BJ (cell line): Measurements from ENCODE around the gene NSF. TPM values are rescaled to one million over a fixed set of nuclear protein-coding genes. Genes with fewer than 3 reads are reported as not detected.

Experiments
- CTCF ChIA-PET: fragments of 350-600 bp; formaldehyde crosslinking; extraction: SDS; loops from one replicate; lab custom pipeline; 2021; ENCODE audit warnings: antibody characterized with exemption, inconsistent platforms; lab: Yijun Ruan, JAX
- POLR2A ChIA-PET: fragments of 300-600 bp; sonication (Branson Sonifier 250); formaldehyde crosslinking; extraction: SDS; loops from one replicate; lab custom pipeline; 2021; ENCODE audit warnings: antibody characterized with exemption; lab: Charles Lee
- DNase-seq: peaks from one replicate; pipeline ENCODE4 v3.0.0-alpha.2; 2011; ENCODE audit warnings: low read depth
- H3K27me3 ChIP-seq: 2 replicates; pipeline ENCODE4 v1.6.0; 2011; ENCODE audit warnings: low read length; ENCODE audit not compliant: control insufficient read depth, insufficient read depth
- H3K36me3 ChIP-seq: 2 replicates; pipeline ENCODE4 v1.5.1; 2011; ENCODE audit warnings: low read length; ENCODE audit not compliant: control insufficient read depth, insufficient read depth
- H3K4me3 ChIP-seq: 2 replicates; pipeline ENCODE4 v1.5.1; 2011; ENCODE audit warnings: low read depth, mild to moderate bottlenecking, control low read depth, low read length
- CTCF ChIP-seq: IDR thresholded peaks from 2 replicates; pipeline ENCODE4 v1.5.1; 2011; ENCODE audit warnings: low read depth, mild to moderate bottlenecking, control low read depth, inconsistent platforms, low read length, moderate library complexity; ENCODE audit not compliant: insufficient read depth
- polyA plus RNA-seq: library from polyadenylated mRNA; depleted of rRNA; stranded (reverse); fragments of >200 nt; gene quantifications from 2 replicates; pipeline ENCODE4 v1.2.3, GENCODE V29; 2011

The NSF gene
- polyA plus RNA-seq, 1 experiment = 38.0 TPM

- TF ChIP-seq CTCF = no peak
- Histone ChIP-seq H3K36me3 (0 out of 2 replicates have a peak, but pooled peaks cover 1% of the 10 kb centered on the region), H3K27me3 (no peaks in the 10 kb centered on the region), H3K4me3 (no peak overlapping the region)
- ChIA-PET CTCF (no interaction called here), POLR2A (no interaction called here)
- no peak for DNase-seq
Measured at GRCh38 chr17:46722662-46723285, 132.3 kb downstream of the NSF start.

- no peak for TF ChIP-seq CTCF
- no peak for DNase-seq
- Histone ChIP-seq H3K27me3 (no peaks in the 10 kb centered on the region), H3K4me3 (no peak overlapping the region), H3K36me3 (no peaks in the 10 kb centered on the region)
- ChIA-PET CTCF (interaction anchor here (0.9 to 2.2 kb wide), 3 partner anchors 39 to 109 kb away, joined by 3 to 7 read pairs (median 5); no protein-coding TSS in a partner anchor), POLR2A (no interaction called here)
Measured at GRCh38 chr17:46726206-46726605, 135.7 kb downstream of the NSF start.

- H3K36me3 ChIP-seq = no peaks in the 10 kb centered on the region
- TF ChIP-seq CTCF = no peak
- ChIA-PET CTCF (interaction anchor here (2.2 kb wide), 1 partner anchor 108 kb away, joined by 7 read pairs; no protein-coding TSS in a partner anchor), POLR2A (no interaction called here)
- no peaks in the 10 kb centered on the region for H3K27me3 ChIP-seq
- peak; percentile 70 for DNase-seq
- H3K4me3 ChIP-seq = no peak overlapping the region
Measured at GRCh38 chr17:46727572-46728348, 137.3 kb downstream of the NSF start.

- ChIA-PET POLR2A (no interaction called here), CTCF (no interaction called here)
- H3K4me3 ChIP-seq = no peak overlapping the region
- no peak for DNase-seq
- no peaks in the 10 kb centered on the region for H3K27me3 ChIP-seq
- TF ChIP-seq CTCF = no peak
- no peaks in the 10 kb centered on the region for H3K36me3 ChIP-seq
Measured at GRCh38 chr17:46730026-46730425, 139.6 kb downstream of the NSF start.

- Histone ChIP-seq H3K36me3 (no peaks in the 10 kb centered on the region), H3K4me3 (no peak overlapping the region), H3K27me3 (no peaks in the 10 kb centered on the region)
- TF ChIP-seq CTCF = no peak
- POLR2A ChIA-PET = no interaction called here
- no peak for DNase-seq
- CTCF ChIA-PET = no interaction called here
Measured at GRCh38 chr17:46730679-46731078, 140.2 kb downstream of the NSF start.
